Measurements from ENCODE around the gene ARHGAP18.

ARHGAP18 gene

GRCh38 chr6:129686941-129687627 lies 22.9 kb downstream of the ARHGAP18 start:
- DNase-seq = peak; percentile 62

GRCh38 chr6:129685662-129686031 lies 24.3 kb downstream of the ARHGAP18 start:
- no peak for DNase-seq

- no peak for DNase-seq
These were observed 24.9 kb downstream of the ARHGAP18 start for GRCh38 chr6:129684903-129685661.

- no peak for DNase-seq
These were observed 25.6 kb downstream of the ARHGAP18 start for GRCh38 chr6:129684323-129684884.

GRCh38 chr6:129683601-129684322 lies 26.2 kb downstream of the ARHGAP18 start:
- DNase-seq = peak; percentile 67

GRCh38 chr6:129681913-129682205 lies 28.1 kb downstream of the ARHGAP18 start:
- DNase-seq = no peak

GRCh38 chr6:129680633-129681032 lies 29.3 kb downstream of the ARHGAP18 start:
- no peak for DNase-seq

GRCh38 chr6:129679758-129680157 lies 30.2 kb downstream of the ARHGAP18 start:
- no peak for DNase-seq

- no peak for DNase-seq
These were observed 30.7 kb downstream of the ARHGAP18 start for GRCh38 chr6:129679275-129679674.

- no peak for DNase-seq
These were observed 31.5 kb downstream of the ARHGAP18 start for GRCh38 chr6:129678463-129678862.

GRCh38 chr6:129677620-129678325 lies 32.2 kb downstream of the ARHGAP18 start:
- DNase-seq = no peak

GRCh38 chr6:129675669-129676472 lies 34.1 kb downstream of the ARHGAP18 start:
- no peak for DNase-seq

GRCh38 chr6:129673748-129674147 lies 36.2 kb downstream of the ARHGAP18 start:
- no peak for DNase-seq

- DNase-seq = peak; percentile 13
These were observed 36.9 kb downstream of the ARHGAP18 start for GRCh38 chr6:129672881-129673631.

- peak; percentile 10 for DNase-seq
These were observed 37.7 kb downstream of the ARHGAP18 start for GRCh38 chr6:129672341-129672682.

- peak; percentile 65 for DNase-seq
These were observed 38.3 kb downstream of the ARHGAP18 start for GRCh38 chr6:129671442-129672340.

- no peak for DNase-seq
These were observed 39.3 kb downstream of the ARHGAP18 start for GRCh38 chr6:129670634-129671033.

GRCh38 chr6:129667621-129668020 lies 42.4 kb downstream of the ARHGAP18 start:
- no peak for DNase-seq

GRCh38 chr6:129667034-129667433 lies 42.9 kb downstream of the ARHGAP18 start:
- no peak for DNase-seq

GRCh38 chr6:129665555-129665954 lies 44.4 kb downstream of the ARHGAP18 start:
- DNase-seq = no peak
